CD1c-positive myeloid dendritic cell (primary cell): ENCODE measurements around the gene RPRD1A.
"Not testable (repeated sequence)": the region's sequence is repeated elsewhere in the genome, so short reads cannot be mapped to it uniquely, and the experiment has no call there.

Source experiments
- DNase-seq: peaks from one replicate; pipeline ENCODE4 v3.0.0-alpha.2; 2016; ENCODE audit errors: extremely low spot score

Gene RPRD1A

DNA sequence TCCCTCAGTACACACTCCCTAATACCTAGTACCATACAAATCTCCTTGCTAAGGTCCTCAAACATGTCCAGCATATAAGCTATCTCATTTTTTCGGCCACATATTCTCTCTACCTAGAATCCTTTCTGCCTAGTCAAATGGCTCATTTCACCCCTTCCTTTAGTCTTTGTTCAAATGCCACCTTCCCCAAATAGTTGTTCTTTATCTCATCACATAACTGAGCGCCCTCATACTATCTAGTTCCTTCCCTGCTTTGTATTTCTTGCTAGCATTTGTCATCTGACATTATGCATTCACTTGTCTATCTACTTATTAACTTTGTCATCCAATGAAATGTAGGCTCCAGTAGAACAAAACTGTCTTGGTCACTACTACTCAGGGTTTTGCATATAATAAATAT, 35.5 kb downstream of the RPRD1A start:
- peak; percentile 6 for DNase-seq

DNA sequence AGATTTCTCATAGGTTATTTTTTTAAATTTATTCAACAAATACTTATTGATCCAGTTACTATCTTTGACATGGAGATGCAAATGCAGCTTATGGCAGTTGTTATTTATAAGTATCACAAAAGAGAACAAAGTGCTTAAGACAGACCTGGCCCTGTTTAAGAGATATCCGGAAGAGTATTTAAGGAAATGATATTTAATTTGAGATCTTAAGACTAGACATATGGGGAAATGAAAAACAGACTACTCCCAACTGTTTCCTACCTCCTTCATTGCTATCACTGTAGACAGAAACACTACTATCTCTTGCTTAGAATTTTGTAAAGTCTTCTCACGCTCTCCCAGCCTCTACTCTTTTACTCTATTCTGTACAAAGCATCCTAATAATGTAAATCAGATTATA, 36.0 kb downstream of the RPRD1A start:
- peak; percentile 38 for DNase-seq

DNA sequence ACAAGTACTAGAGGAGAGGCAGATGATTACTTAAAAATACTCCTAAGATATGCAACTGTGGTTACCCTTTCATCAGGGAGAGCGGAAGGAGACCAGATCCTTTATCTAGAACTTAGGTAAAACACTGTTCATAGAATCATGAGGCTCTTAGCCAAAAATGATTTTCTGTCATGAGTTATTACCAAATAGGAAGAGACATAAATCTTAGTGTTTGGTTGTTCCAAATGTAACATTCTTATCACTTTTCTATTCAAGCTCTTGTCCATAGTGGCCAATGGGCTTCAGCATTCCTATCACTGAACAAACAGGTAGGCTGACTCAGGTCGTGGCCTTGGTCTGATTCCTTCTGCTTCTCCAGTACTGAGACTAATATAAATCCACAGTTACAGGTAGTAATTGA, 38.5 kb downstream of the RPRD1A start:
- DNase-seq = no peak

GRCh38 chr18:36025025-36025424, 42.3 kb downstream of the RPRD1A start:
- DNase-seq = no peak

- not testable (repeated sequence) for DNase-seq
These were observed 43.1 kb downstream of the RPRD1A start for GRCh38 chr18:36024241-36024640.

DNA sequence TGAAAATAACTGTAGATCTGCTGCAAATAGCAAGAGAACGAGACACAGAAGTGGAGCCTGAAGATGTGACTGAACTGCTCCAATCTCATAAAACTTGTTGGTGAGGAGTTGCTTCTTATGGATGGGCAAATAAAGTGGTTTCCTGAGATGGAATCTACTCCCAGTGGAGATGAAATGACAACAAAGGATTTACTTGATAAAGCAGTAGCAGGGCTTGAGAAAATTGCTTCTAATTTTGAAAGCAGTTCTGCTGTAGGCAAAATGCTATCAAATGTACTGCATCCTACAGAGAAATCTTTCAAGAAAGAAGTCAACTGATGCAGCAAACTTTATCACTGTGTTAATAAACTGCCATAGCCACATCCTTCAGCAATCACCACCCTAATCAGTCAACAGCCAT, 44.0 kb downstream of the RPRD1A start:
- DNase-seq = no peak

GRCh38 chr18:36020174-36020711, 47.1 kb downstream of the RPRD1A start:
- DNase-seq = no peak

DNA sequence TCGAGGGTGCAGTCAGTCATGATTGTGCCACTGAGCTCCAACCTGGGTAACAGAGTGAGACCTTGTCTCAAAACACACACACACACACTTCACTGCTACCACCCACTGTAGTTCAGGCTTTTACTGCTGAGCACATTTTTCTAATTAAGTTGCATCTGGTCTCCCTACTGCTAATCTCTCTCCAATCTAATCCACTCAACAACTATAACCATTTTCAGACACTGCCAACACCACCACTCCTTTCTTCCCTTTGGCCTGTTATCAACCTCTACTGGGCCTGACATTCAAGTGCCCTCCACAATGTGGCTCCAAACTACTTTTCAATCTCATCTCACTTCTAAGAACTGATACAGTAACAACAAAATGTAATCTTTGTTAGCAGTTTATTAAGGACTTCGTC, 50.1 kb downstream of the RPRD1A start:
- DNase-seq = no peak

DNA sequence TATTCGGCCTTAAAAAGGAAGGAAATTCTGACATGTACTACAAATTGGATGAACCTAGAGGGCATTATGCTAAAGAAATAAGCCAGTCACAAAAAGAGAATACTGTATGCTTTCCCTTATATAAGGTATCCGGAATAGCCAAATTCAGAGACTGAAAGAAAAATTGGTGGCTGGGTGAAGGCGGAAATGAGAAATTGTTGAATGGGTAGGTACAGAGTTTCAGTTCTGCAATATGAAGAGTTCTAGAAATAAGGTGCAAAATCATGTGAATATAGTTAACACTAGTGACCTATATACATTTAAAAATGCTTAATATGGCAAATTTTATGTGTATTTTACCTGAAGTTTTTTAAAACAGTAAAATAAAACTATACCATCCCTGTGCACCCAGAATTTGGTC, 51.7 kb downstream of the RPRD1A start:
- peak; percentile 22 for DNase-seq

GRCh38 chr18:36012891-36013290, 54.5 kb downstream of the RPRD1A start:
- no peak for DNase-seq

DNA sequence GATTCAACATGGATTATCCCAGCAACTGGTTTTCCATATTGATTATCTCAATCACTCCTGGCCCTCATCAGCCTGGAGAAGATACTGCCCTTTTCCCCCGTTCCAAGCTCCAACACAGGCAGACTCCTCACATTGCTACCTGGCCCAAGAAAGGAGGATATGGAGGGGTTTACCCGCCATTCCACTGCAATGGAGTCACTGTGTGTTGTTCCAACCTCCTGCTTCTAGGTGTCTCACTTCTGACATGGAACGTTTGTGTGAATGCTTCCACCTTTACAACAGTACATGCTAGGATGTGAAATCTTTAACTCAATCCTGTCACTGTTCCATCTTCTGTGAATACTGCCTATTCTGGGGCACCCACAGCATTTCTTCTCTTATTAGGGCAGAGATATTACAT, 58.1 kb downstream of the RPRD1A start:
- DNase-seq = no peak

GRCh38 chr18:36006997-36007396, 60.4 kb downstream of the RPRD1A start:
- no peak for DNase-seq

DNA sequence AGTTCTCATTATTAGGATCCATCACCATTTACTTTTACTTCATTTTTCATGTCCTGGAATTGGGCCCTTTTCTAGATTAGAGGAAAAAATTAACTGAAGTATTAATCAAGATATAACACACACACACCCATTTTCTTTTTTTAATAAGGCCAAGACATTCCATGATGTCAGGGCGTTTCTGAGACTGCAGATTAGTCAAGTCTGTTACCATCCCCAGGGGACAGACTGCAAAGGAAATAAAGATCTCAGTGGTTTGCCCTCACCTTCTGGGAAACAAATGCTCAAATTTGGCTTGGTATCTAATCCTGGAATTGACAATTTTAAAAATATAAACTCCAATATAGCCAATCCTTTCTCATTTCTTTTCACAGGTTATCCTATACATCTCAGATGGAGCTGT, 67.4 kb downstream of the RPRD1A start:
- DNase-seq = no peak

GRCh38 chr18:35998967-35999366, 68.4 kb downstream of the RPRD1A start:
- no peak for DNase-seq

DNA sequence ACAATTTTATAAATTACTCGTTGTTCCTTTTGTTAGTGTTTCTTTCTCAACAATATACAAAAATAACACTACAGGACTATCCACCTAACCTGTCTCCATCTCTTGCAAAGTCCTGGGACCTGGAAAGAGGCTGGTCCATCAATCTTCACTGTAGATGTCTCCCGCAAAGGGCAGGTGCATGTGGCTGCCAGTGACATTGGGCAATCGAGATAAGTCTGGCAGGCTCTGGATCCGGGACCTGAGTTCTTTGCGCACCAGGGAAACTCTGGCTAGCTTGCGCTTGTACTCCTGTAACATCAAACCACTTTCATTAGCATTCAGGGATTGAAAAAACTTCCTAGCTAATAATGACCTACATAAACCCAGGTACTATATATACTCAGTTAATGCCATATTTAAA, 74.3 kb downstream of the RPRD1A start:
- no peak for DNase-seq

GRCh38 chr18:35991696-35992095, 75.7 kb downstream of the RPRD1A start:
- no peak for DNase-seq

DNA sequence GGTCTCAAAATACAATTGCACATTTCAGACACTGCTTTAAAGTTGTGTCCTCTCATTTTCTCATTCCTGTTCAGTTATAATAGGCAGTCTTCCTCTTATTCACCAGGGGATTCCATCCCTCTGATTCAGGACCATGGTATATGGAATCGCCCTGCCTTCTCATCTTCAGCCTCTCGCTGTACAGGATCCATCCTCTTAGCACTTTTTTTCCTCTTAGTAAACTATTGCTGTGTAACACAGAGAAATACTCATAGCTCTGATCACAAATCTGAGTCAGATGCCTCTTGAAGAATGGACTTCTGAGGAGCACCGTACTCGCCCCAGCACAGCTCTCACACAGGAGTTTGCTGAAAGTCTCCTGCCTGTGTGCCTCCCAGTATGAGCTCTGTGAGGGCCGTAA, 83.5 kb downstream of the RPRD1A start:
- DNase-seq = no peak

GRCh38 chr18:35983147-35983546, 84.2 kb downstream of the RPRD1A start:
- no peak for DNase-seq

GRCh38 chr18:35982409-35983114, 84.8 kb downstream of the RPRD1A start:
- DNase-seq = no peak

GRCh38 chr18:35979112-35979511, 88.2 kb downstream of the RPRD1A start:
- DNase-seq = no peak

- DNase-seq = no peak
These were observed 93.2 kb downstream of the RPRD1A start for GRCh38 chr18:35974181-35974580.

GRCh38 chr18:35973650-35974049, 93.7 kb downstream of the RPRD1A start:
- DNase-seq = no peak

- peak; percentile 97 for DNase-seq
These were observed 95.0 kb downstream of the RPRD1A start, which contains the start of gene RMP24 for GRCh38 chr18:35972197-35973000. TSS of gene RMP24 (plus strand) at chr18:35972679.
